ENCODE results near the gene LTV1.
"Not testable (repeated sequence)": the region's sequence is repeated elsewhere in the genome, so short reads cannot be mapped to it uniquely, and the experiment has no call there.

Gene LTV1

DNA sequence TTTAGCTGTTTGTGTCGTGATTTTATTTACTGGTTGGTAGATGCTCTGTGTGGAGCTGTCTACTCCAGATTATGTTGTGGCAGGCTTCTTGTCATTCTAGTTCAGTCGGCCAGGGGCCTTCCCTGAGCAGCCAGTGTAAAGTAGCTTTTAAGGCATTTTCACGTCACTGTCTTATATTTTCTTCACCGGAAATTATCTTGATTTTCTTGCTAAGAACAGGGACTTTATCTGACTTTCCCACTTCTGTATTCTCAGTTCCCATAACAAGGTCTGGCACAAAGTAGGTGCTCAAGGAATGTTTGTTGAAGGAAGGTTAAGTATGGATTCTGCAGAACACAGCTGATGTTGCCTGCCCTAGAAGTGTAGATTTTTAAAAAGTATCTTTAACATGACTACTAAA is 868 bp downstream of the LTV1 start:
- DNase-seq, result no peak

DNA sequence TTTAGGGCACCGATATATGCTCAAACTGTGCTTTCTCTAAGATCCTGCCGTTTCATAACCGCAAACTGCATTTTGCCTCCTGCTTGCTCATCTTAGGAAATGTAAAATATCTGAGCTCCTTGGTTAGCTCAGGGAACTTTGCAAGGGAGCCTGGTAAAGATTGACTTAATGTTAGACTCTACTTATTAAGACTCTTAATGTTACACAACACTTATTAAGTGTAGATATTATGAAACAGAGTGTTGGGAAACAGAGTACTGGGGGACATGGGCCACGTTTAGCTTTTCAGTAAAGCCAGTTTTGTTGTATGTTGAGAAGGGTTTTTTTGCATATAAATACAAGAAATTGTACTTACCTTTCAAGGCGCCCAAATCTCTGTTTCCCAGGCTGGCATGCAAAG is 1.9 kb downstream of the LTV1 start:
- no peak for DNase-seq

DNA sequence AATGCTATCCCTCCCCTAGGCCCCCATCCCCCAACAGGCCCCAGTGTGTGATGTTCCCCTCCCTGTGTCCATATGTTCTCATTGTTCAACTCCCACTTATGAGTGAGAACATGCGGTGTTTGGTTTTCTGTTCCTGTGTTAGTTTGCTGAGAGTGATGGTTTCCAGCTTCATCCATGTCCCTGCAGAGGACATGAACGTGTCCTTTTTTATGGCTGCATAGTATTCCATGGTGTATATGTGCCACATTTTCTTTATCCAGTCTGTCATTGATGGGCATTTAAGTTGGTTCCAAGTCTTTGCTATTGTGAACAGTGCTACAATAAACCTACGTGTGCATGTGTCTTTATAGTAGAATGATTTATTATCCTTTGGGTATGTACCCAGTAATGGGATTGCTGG is 8.6 kb downstream of the LTV1 start:
- not testable (repeated sequence) for DNase-seq

GRCh38 chr6:143855057-143855456 is 11.9 kb downstream of the LTV1 start:
- not testable (repeated sequence) for DNase-seq

DNA sequence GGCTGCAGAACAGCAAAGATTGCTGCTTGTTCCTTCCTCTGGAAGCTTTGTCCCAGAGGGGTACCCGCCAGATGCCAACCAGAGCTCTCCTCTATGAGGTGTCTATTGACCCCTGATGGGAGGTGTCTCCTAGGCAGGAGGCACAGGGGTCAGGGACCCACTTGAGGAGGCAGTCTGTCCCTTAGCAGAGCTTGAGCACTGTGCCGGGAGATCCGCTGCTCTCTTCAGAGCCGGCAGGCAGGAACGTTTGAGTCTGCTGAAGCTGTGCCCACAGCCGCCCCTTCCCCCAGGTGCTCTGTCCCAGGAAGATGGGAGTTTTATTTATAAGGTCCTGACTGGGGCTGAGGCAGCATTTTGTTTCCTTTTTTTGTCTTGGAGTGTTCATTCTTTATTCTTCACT is 13.6 kb downstream of the LTV1 start:
- DNase-seq, result not testable (repeated sequence)

DNA sequence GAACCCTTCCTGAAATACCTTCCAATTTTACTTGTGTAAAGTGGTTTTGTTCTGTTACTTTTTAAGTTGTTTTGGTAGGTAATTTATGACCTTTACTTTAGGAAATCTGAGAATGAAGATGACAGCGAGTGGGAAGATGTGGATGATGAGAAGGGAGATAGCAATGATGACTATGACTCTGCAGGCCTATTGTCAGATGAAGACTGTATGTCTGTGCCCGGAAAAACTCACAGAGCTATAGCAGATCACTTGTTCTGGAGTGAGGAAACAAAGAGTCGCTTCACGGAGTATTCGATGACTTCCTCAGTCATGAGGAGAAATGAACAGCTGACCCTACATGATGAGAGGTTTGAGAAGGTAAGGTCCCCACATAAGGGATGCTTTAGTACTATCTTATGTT is 14.5 kb downstream of the LTV1 start:
- DNase-seq, result no peak

DNA sequence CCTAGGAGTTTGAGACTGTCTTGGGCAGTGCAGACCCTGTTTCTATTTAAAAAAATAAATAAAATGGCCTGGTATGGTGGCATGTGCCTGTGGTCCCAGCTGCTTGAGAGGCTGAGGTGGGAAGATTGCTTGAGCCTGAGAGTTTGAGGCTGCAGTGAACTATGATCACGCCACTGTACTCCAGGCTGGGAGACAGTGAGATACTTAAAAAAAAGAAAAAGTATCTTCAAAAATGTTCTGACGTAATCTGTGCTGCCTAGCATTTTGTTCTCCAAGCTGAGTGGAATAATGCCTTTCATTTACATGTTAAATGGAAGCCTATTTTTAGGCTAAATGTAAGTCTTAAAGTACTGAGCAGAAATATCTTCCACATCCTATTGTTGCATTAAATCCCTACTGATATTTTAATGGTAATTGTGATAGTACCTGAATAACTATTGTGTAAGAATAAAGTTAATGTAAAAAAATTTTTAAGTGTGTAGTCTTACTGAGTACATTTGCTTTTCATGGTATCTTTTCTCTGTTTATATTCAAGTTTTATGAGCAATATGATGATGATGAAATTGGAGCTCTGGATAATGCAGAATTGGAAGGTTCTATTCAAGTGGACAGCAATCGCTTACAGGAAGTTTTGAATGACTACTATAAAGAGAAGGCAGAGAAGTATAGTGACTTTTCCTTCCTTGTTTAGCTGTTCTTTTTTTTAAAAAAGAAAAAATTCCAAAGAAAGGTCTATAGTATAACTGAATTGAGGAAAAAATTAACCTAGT is 16.9 kb downstream of the LTV1 start:
- no peak for DNase-seq

DNA sequence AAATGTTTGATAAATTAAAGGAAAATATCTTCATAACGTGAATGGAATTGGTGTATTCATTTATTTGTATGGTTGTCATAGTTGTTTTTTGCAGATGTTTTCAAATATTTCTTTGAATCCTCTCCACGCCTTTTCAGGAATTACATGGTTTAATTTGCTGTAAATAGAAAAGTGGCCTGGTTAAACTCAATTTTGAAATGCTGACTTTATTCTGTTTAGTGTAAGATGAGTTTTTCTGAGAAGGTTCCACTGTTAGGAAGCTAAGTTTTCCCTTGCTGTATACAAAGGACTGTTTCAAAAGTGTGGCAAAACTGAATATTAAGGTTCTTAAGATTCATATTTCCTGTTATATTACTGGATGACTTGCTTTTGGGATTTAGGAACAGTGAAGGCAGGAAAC is 20.6 kb downstream of the LTV1 start:
- no peak for DNase-seq

- DNase-seq, result no peak
Measured at GRCh38 chr6:143864234-143864633, 21.1 kb downstream of the LTV1 start, which contains the start of gene ZC2HC1B. ZC2HC1B (plus strand) TSS chr6:143864474; CDS start chr6:143864540, 66 bp downstream.

DNA sequence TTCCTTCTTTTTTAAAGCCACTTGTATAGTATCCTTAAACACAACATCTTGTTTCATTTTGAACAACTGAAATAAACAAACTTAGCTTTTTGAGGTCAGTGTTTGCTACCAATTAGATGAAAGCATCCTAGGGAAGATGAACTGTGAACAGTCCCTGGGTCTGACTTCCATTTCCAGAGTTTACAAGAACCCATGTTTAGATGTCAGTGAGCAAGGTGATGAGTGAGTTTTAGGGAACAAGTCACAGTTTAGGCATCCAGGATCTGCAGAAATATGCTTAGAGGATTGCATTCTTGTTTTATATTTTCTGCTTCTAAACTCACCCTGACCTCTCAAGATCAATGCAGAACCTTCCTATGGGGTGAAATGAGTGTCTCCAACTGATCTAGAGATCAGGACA is 24.1 kb downstream of the LTV1 start:
- no peak for DNase-seq

DNA sequence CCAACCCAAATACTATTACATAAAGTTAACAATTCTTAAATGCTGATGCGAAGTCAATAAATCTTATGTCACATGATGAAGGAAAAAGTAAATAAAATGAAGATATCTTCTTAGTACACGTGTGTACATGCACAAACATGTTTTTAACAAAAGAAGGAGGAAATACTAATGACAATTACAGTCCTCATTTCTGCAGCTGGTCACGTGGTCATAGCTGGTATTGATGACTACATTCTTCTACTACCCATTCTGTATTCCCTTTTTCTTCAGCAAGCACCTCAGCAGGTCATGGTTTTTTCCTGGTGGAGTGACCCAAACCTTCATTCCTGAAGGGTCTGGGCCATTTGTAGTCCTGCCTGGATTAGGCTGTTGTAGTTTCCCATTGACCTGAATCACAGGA is 25.7 kb downstream of the LTV1 start:
- not testable (repeated sequence) for DNase-seq

DNA sequence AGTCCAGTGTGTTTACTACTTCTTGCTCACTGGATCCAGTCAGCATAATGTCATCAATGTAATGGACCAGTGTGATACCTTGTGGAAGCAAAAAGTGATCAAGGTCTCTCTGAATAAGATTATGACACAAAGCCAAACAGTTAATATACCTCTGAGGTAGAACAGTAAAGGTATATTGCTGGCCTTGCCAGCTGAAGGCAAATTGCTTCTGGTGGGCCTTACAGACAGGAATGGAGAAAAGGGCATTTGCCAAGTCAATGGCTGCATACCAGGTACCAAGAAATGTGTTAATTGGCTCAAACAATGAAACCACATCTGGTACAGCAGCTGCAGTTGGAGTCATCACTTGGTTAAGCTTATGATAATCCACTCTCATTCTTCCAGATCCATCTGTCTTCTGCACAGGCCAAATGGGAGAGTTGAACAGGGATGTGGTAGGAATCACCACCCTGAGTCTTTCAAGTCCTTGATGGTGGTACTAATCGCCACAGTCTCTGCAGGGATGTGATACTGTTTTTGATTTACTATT is 28.1 kb downstream of the LTV1 start:
- DNase-seq, result not testable (repeated sequence)

DNA sequence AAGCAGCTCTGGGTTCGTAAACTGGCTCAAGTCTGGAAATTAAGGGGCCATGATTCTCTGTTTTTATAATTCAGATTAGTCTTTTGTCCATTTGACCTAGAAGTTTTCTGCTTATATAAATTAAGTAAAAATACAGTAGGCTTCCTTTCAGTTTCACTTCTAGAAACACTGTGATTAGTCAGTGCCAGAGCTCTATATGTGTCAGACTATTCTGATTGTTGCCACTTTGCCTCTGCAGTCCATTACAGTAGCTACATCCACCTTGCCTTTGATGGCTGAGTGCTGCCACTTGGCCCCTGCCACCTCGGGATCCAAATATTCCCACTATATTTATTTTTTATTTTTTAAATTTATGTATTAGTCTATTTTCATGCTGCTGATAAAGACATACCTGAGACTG is 29.1 kb downstream of the LTV1 start:
- DNase-seq, result no peak

GRCh38 chr6:143873600-143873999 is 30.5 kb downstream of the LTV1 start:
- not testable (repeated sequence) for DNase-seq

DNA sequence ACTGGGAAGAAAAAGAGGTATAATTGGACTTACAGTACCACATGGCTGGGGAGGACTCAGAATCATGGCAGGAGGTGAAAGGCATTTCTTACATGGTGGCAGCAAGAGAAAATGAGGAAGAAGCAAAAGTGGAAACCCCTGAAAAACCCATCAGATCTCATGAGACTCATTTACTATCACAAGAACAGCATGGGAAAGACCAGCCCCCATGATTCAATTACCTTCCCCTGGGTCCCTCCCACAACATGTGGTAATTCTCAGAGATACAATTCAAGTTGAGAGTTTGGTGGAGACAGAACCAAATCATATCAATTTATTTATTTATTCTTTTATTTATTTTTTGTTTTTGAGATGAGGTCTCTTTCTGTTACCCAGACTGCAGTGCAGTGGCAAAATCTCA is 31.4 kb downstream of the LTV1 start:
- DNase-seq, result not testable (repeated sequence)

- no peak for DNase-seq
Measured at GRCh38 chr6:143877584-143878271, 34.6 kb downstream of the LTV1 start.

- no peak for DNase-seq
Measured at GRCh38 chr6:143878272-143878760, 35.2 kb downstream of the LTV1 start.

DNA sequence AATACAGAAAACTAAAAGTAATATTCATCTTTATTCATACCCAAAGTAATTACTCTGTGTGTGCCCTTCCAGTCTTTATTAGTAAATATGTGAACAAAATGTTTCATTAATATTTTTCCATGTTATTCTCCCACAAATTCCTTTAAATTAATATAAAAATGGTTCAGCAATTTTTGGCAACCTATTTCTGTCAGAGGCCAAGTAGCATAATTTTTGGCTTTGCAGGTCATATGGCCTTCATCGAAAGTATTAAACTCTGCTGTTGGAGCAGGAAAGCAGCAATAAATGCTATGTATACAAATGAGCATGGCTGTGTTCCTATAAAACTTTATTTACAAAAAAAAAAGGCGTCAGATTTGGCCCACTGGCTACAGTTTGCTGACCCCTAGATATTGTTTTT is 37.3 kb downstream of the LTV1 start:
- DNase-seq, result no peak

DNA sequence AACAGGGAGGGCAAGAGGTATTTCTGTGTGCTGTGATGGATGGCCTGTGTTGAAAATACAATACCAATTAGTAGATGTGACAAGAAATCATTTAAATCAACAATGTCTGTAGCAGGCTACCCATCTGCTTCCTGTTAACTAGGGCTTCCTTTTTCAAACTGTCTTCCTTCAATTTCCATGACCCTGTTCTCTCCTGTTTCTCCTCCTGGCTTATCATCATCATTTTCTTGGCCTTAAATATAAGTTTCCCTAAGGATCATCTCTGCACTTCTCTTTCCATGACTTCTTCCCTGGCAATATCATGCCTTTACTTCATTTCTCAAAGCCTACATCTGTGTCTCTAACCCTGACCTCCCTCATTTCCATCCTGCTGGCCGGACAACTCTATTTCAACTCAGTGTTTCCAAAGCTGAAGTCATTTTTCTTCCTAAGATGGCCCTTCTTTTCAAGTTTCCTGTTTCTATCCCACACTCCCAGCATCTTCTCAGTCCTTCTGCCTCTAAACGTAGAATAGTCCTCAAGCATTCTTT is 39.3 kb downstream of the LTV1 start:
- no peak for DNase-seq

DNA sequence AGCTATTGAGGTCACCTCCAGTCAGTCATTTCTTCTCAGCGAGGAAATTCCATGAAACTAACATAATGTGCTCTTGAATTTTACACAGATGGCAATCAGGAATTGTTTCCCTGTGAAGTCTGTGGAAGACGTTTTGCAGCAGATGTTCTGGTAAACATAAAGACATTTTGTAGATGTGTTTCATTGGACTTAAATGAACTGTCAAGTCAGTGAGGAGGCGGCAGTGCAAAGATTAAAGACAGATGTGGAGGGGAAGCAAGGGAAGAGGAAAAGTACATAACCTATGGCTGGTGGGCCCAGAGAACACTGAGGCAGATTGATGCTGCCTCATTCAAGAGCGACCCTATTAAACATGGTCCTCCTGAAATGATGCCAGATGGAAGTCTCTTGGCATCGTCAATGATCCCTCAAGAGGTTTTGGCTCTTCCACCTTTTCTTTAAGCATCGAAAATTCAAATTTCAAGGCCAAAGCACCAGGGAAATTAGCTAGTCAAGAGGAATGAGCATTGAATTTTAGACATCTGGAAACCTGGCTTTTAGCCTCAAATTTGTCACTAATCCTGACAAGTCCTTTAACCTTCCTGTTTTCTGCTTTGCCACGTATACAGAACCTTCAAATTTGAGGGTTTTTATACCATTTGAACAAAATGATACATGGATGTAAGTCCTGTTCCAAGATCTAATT is 41.2 kb downstream of the LTV1 start:
- no peak for DNase-seq

DNA sequence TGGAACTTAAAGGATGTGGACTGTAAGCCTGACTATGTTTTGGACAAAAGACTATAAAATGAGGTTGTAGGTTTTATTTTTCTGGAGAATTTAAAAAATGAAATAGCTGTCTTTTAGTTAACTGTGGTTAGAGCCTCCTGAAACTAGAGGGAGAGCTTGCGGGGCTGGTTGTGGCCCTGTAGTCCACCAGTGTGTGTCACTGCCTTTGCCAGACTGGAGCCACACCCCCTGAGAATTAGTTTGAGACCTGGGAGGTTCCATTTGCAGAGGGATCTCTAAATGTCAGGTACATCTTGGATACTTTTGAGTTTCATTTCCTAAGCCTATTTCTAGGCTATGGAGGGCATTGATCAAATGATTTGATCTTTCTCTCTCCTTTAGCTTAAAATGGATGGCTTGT is 42.0 kb downstream of the LTV1 start:
- DNase-seq, result no peak

- DNase-seq, result no peak
Measured at GRCh38 chr6:143894655-143895054, 51.5 kb downstream of the LTV1 start.
